Endothelial cell of hepatic sinusoid (primary cell): ENCODE results near the gene ZNF441.
"Not testable (repeated sequence)": the region's sequence is repeated elsewhere in the genome, so short reads cannot be mapped to it uniquely, and the experiment has no call there.

Experiments used
- in situ Hi-C: cut with HindIII; loops from 2 replicates; pipeline ENCODE4 v1.10.0; 2017; ENCODE audit warnings: low sequenced_read_pairs

ZNF441 gene

GRCh38 chr19:11776669-11777068, 9.9 kb downstream of the ZNF441 start:
- in situ Hi-C loops: not testable (repeated sequence)

GRCh38 chr19:11780431-11781020, 13.7 kb downstream of the ZNF441 start:
- in situ Hi-C loops: loop anchor here (5.0 kb wide), 1 partner anchor 87 kb away; no protein-coding TSS in a partner anchor

- in situ Hi-C loops: loop anchor here (5.0 kb wide), 1 partner anchor 86 kb away; no protein-coding TSS in a partner anchor
Observed at GRCh38 chr19:11781295-11782057, 14.7 kb downstream of the ZNF441 start.

- in situ Hi-C loops: loop anchor here (5.0 kb wide), 1 partner anchor 84 kb away; no protein-coding TSS in a partner anchor
Observed at GRCh38 chr19:11783767-11784166, 17.0 kb downstream of the ZNF441 start.

GRCh38 chr19:11784356-11784755, 17.6 kb downstream of the ZNF441 start:
- in situ Hi-C loops: loop anchor here (5.0 kb wide), 1 partner anchor 83 kb away; no protein-coding TSS in a partner anchor

- in situ Hi-C loops: no loop called here
Observed at GRCh38 chr19:11787536-11787935, 20.7 kb downstream of the ZNF441 start.

GRCh38 chr19:11792942-11793341, 26.1 kb downstream of the ZNF441 start:
- in situ Hi-C loops: no loop called here

- in situ Hi-C loops: loop anchor here (5.0 kb wide), 2 partner anchors 50 to 90 kb away; partner anchors contain the start of gene ZNF439
Observed at GRCh38 chr19:11797491-11797890, 30.7 kb downstream of the ZNF441 start.

GRCh38 chr19:11798391-11799330, 31.9 kb downstream of the ZNF441 start, which contains the start of gene ZNF491:
TSS of gene ZNF491 (plus strand) at chr19:11798523. CDS start at chr19:11805954, 7,431 bp downstream.
- in situ Hi-C loops: loop anchor here (5.0 kb wide), 2 partner anchors 49 to 91 kb away; partner anchors contain the start of gene ZNF439

- in situ Hi-C loops: no loop called here
Observed at GRCh38 chr19:11806354-11807098, 39.7 kb downstream of the ZNF441 start.

GRCh38 chr19:11807099-11807380, 40.2 kb downstream of the ZNF441 start:
- in situ Hi-C loops: no loop called here

- in situ Hi-C loops: no loop called here
Observed at GRCh38 chr19:11813703-11814028, 46.9 kb downstream of the ZNF441 start.

GRCh38 chr19:11814029-11814699, 47.4 kb downstream of the ZNF441 start, which contains the start of gene ZNF440:
TSS of gene ZNF440 (plus strand) at chr19:11814273. CDS start at chr19:11814448, 175 bp downstream.
- in situ Hi-C loops: no loop called here

- in situ Hi-C loops: no loop called here
Observed at GRCh38 chr19:11814700-11815035, 47.9 kb downstream of the ZNF441 start.

- in situ Hi-C loops: no loop called here
Observed at GRCh38 chr19:11821474-11822109, 54.8 kb downstream of the ZNF441 start.

GRCh38 chr19:11828957-11829876, 62.4 kb downstream of the ZNF441 start:
- in situ Hi-C loops: not testable (repeated sequence)

- in situ Hi-C loops: no loop called here
Observed at GRCh38 chr19:11832253-11832912, 65.6 kb downstream of the ZNF441 start.

- in situ Hi-C loops: no loop called here
Observed at GRCh38 chr19:11833541-11833940, 66.7 kb downstream of the ZNF441 start.
